Activated CD4-positive, alpha-beta T cell treated with anti-CD3 and anti-CD28 coated beads, Interleukin-2, amount 50 U/mL, for 48 hours (primary cell): Measurements from ENCODE around the gene KDM4B.
"Not testable (repeated sequence)": the region's sequence is repeated elsewhere in the genome, so short reads cannot be mapped to it uniquely, and the experiment has no call there.

Source experiments
- DNase-seq, 2 experiments: peaks; one replicate each; pipeline ENCODE4 v3.0.0-alpha.2; 2020

Gene KDM4B

GRCh38 chr19:5154799-5155426 is 186.0 kb downstream of the KDM4B start:
- DNase-seq: no peak

- no peak for DNase-seq
Measured at GRCh38 chr19:5155586-5156210, 186.8 kb downstream of the KDM4B start.

DNA sequence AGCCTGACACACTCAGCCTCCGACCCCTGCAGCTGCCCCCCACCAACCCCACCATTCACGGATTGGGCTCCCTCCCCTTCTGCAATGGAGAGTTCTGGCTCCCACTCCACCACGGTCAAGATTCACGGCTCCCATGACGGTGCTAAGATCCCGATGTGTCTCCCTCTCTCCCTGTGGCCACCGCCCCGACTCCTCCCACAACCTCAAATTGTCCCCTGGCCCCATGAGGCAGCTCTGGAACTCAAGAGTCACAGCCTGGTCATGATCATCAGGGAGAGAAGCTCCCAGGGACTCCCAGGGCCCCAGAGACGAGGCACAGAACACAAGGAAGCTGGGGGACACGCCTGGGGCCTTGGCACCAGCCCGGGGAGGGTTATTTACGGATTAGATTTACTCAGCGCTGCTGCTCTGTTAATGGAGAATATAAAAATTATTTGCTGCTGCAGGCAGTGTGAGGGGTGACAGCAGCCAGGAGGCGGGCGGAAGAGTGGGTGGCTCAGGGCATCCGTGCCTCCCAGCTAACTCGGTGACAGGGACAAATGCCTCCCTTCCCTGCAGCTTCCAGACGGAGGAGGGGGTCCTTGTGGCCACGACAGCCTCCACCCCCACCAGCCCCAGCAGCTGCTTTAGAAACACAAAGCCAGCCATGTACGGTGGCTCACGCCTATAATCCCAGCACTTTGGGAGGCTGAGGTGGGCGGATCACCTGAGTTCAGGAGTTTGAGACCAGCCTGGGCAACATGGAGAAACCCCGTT is 187.5 kb downstream of the KDM4B start:
- no peak for DNase-seq

DNA sequence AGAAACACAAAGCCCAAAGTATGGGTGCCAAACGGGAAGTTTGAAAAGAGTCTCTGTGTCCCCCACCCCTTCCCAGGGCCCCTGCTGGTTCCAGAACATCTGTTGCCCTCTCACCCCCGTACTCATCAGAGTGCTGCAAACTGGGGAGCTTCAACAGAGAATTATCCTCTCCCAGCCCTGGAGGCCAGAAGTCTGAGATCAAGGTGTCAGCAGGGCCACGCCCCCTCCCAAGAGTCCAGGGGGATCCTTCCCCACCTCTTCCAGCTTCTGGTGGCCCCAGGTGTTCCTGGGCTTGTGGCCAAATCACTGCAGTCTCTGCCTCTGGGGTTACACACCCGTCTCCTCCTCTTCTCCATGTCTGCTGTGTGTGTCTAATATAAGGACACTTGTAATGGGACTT is 188.3 kb downstream of the KDM4B start:
- DNase-seq: no peak

DNA sequence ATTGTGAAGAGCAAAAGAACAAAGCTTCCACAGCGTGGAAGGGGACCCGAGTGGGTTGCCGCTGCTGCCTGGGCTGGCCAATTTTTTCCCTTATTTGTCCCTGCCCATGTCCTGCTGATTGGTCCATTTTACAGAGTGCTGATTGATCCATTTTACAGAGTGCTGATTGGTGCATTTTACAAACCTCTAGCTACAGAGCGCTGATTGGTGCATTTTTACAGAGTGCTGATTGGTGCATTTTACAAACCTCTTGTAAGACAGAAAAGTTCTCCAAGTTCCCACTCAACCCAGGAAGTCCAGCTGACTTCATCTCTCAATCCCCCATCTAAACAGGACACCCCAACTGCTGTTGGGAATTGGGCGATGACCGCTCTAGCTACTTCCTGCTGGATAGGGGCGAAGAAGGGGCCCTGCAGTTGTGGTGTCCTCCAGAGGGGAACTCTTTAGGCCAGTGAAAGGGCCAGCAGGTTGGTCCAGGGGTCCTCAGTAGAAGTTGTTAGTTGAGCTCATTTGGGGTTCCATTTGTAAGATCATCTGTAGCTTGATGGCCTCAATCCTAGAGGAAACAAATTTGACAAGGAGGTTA is 189.7 kb downstream of the KDM4B start:
- not testable (repeated sequence) for DNase-seq

DNA sequence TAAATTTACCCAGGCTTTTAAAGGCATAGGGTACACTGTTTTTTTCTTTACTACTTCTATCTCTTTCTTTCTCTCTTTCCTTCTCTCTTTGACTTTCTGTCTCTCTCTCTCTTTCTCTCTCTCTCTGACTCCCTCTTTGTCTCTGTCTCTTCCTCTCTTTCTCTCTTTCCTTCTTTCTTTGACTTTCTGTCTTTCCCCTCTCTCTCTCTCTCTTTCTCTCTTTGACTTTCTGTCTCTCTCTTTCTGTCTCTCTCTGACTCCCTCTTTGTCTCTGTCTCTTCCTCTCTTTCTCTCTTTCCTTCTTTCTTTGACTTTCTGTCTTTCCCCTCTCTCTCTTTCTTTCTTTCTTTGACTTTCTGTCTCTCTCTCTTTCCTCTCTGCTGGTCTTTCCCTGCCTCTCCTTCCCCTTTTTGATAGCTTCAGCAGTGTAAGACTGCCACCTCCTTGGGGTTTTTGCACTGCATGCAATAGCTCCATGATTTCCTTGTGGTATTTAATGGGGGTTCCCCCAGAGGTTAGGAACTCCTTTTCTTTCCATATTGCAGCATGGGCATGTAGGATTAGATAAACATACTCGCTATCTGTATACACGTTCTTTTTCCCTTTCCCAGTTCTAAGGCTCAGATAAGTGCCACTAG is 191.4 kb downstream of the KDM4B start:
- not testable (repeated sequence) for DNase-seq

DNA sequence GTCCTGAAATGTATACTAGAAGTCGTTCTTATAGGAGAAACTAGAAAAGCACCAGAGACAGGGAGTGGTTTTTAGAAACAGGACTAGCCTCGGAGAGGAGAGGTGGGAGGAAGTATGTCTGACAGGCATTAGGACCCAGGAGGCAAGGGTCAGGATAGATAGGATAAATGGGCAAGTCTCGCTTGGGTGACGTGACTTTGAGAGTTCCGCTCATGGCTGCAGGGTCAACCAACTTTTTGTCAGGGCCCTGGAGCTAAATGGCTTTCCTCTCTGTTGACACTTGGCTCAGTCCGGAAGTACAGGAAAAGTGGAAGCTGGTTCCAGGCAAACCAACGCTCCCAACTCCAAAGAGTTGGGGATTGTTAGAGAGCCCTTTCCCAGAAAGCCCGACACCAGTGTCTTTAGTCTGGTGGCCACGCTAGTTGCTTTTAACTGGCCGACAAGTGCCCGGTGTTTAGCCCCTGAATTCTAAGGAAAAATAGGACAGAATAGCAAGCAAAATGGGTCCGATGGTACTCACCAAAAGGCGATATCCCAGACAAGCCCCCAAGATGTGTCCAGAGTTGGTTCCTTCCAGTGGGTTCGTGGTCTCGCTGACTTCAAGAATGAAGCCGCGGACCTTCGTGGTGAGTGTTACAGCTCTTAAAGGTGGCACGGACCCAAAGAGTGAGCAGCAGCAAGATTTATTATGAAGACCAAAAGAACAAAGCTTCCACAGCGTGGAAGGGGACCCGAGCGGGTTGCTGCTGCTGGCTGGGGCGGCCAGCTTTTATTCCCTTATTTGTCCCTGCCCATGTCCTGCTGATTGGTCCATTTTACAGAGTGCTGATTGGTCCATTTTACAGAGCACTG is 196.2 kb downstream of the KDM4B start:
- DNase-seq: not testable (repeated sequence)

- DNase-seq: no peak
Measured at GRCh38 chr19:5165697-5166019, 196.7 kb downstream of the KDM4B start.

DNA sequence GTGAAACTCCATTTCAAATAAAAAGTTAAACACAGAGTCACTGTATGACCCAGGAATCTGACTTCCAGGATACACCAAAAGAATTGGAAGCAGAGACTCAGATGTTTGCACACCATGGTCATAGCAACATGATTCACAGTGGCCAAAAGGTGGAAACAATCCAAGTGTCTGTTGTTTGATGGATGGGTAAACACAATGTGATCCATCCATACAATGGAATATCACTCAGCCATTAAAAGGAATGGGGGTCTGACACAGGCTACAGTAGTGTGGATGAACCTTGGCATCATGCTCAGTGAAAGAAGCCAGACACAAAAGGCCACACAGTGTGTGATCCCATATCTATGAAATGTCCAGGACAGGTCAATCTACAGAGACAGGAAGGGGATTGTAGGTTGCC is 197.3 kb downstream of the KDM4B start:
- DNase-seq: no peak

DNA sequence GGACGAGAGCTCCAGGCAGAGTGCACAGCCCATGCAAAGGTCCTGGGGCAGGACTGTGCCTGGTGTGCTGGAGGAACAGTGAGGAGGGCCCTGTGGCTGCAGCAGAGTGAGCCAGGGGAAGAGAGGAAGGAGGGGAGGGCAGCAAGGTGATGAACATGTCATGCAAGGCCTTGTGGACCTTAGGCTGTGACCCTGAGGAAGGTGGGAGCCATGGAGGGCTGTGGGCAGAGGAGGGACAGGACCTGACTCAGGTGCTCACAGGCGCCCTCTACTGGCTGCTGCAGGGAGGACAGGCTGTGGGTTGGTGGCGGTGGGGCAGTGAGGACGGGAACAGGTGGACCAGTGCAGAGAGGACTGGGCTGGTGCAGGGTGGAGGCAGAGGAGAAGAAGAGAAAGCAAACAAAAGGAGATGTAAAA is 201.4 kb downstream of the KDM4B start:
- peak; percentile 73 to 76 for DNase-seq

GRCh38 chr19:5171711-5172110 is 202.8 kb downstream of the KDM4B start:
- DNase-seq: no peak

- DNase-seq: peak in 1 of 2 experiments; percentile 15
Measured at GRCh38 chr19:5172859-5173630, 204.1 kb downstream of the KDM4B start.

GRCh38 chr19:5173993-5174392 is 205.1 kb downstream of the KDM4B start:
- no peak for DNase-seq

GRCh38 chr19:5177745-5178450 is 209.0 kb downstream of the KDM4B start:
- no peak for DNase-seq

DNA sequence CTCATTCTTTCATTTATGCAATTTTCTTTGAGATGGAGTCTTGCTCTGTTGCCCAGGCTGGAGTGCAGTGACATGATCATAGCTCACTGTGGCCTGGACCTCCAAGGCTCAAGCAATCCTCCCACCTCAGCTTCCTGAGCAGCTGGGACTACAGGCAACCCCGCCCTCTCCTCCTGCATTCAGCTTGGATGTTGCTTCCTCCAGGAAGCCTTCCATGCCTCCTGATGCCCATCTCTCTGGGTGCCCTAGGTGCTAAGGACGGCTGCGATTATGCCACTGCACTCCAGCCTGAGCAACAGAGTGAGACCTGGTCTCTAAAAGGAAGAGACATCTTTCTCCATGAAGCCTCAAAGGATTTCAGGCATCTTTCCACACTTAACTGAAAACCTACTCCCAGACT is 209.9 kb downstream of the KDM4B start:
- DNase-seq: no peak

DNA sequence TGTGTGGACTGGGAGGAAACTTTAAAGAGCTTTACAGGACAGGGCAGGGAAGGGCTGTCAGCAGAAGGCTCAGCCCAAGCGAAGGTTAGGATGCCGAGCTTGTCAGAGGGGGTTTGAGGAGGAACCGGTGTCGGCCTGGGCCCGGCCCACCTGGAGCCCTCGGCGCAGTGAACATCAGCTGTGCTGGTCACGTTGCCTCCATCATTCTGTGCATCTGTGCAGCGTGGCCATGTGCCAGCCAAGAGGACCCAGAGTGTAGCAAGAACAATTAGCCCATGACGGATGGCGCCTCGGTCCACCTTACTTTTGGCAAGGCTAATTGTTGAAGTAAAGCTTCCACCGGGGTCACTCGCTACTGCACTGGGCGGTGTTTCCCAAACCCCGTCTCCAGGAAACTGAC is 210.3 kb downstream of the KDM4B start:
- no peak for DNase-seq

- no peak for DNase-seq
Measured at GRCh38 chr19:5181329-5181728, 212.4 kb downstream of the KDM4B start.

GRCh38 chr19:5182751-5183150 is 213.8 kb downstream of the KDM4B start:
- no peak for DNase-seq

GRCh38 chr19:5183616-5184015 is 214.7 kb downstream of the KDM4B start:
- no peak for DNase-seq

DNA sequence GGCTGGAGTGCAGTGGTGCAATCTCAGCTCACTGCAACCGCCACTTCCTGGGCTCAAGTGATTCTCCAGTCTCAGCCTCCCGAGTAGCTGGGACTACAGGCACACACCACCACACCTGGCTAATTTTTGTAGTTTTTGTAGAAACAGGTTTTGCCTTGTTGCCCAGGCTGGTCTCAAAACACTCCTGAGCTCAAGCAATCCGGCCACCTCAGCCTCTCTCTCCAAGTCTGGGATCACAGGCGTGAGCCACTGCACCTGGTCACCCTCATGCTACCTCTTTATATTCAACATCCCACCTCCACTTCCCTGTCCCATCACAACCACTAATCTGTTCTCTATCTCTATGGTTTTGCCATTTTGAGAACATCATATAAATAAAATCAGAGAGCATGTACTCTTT is 216.0 kb downstream of the KDM4B start:
- no peak for DNase-seq
